DND-41 (cell line): ENCODE data around the gene USP8.

Source experiments
- EZH2 ChIP-seq: IDR thresholded peaks from 3 replicates; pipeline ENCODE4 v1.6.1; 2012; ENCODE audit warnings: borderline replicate concordance, low read depth, mild to moderate bottlenecking, moderate library complexity, low read length, inconsistent platforms; ENCODE audit not compliant: severe bottlenecking
- TF ChIP-seq, protein P1 (sequence below): IDR thresholded peaks from 2 replicates; pipeline ENCODE4 v1.5.1; 2012; ENCODE audit warnings: borderline replicate concordance, low read length, moderate library complexity, mild to moderate bottlenecking; ENCODE audit not compliant: poor library complexity, severe bottlenecking; ENCODE audit errors: extremely low read depth

- TF ChIP-seq, protein P1, sequence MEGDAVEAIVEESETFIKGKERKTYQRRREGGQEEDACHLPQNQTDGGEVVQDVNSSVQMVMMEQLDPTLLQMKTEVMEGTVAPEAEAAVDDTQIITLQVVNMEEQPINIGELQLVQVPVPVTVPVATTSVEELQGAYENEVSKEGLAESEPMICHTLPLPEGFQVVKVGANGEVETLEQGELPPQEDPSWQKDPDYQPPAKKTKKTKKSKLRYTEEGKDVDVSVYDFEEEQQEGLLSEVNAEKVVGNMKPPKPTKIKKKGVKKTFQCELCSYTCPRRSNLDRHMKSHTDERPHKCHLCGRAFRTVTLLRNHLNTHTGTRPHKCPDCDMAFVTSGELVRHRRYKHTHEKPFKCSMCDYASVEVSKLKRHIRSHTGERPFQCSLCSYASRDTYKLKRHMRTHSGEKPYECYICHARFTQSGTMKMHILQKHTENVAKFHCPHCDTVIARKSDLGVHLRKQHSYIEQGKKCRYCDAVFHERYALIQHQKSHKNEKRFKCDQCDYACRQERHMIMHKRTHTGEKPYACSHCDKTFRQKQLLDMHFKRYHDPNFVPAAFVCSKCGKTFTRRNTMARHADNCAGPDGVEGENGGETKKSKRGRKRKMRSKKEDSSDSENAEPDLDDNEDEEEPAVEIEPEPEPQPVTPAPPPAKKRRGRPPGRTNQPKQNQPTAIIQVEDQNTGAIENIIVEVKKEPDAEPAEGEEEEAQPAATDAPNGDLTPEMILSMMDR, result no peak
- TF ChIP-seq EZH2, result no peak
These were observed 133.8 kb downstream of the USP8 start for GRCh38 chr15:50558012-50558411.
